22Rv1 (cell line): Measurements from ENCODE around the gene AOPEP.

ENCODE experiments used
- CTCF ChIP-seq: fragments of 450-650 bp; IDR thresholded peaks from 2 replicates; pipeline ENCODE4 v1.5.1; 2017; ENCODE audit warnings: mild to moderate bottlenecking
- ZFX ChIP-seq: fragments of 450-650 bp; IDR thresholded peaks from 2 replicates; pipeline ENCODE4 v1.6.1; 2017; ENCODE audit warnings: antibody characterized with exemption, borderline replicate concordance

GRCh38 chr9:94696545-94696944 lies 30.0 kb upstream of the AOPEP start:
- TF ChIP-seq CTCF: no peak
- no peak for TF ChIP-seq ZFX
